T-helper 2 cell (primary cell): ENCODE measurements around the gene SERPINB3.
"Not testable (repeated sequence)": the region's sequence is repeated elsewhere in the genome, so short reads cannot be mapped to it uniquely, and the experiment has no call there.

Experiments used
- DNase-seq, 5 experiments: peaks; one replicate each; pipeline versions ENCODE4 v3.0.0 to v3.0.0-alpha.2; 2012 to 2022

SERPINB3 gene

GRCh38 chr18:63644694-63645093 is 17.0 kb downstream of the SERPINB3 start:
- DNase-seq = not testable (repeated sequence)

GRCh38 chr18:63644142-63644541 is 17.6 kb downstream of the SERPINB3 start, which contains the start of gene SERPINB4:
SERPINB4 (minus strand) TSS chr18:63644256; CDS start chr18:63643577, 679 bp downstream.
- not testable (repeated sequence) for DNase-seq

GRCh38 chr18:63642668-63643356 is 18.9 kb downstream of the SERPINB3 start:
- DNase-seq = not testable (repeated sequence)

- not testable (repeated sequence) for DNase-seq
These were observed 20.5 kb downstream of the SERPINB3 start for GRCh38 chr18:63641157-63641680.

- DNase-seq = no peak
These were observed 24.0 kb downstream of the SERPINB3 start for GRCh38 chr18:63637703-63638102.

- no peak for DNase-seq
These were observed 33.9 kb downstream of the SERPINB3 start for GRCh38 chr18:63627819-63628218.

GRCh38 chr18:63626431-63626830 is 35.3 kb downstream of the SERPINB3 start:
- no peak for DNase-seq

- no peak for DNase-seq
These were observed 36.8 kb downstream of the SERPINB3 start for GRCh38 chr18:63624863-63625262.

GRCh38 chr18:63619661-63620060 is 42.0 kb downstream of the SERPINB3 start:
- DNase-seq = no peak

GRCh38 chr18:63617915-63618234 is 43.8 kb downstream of the SERPINB3 start:
- no peak for DNase-seq

- DNase-seq = peak in 1 of 5 experiments; percentile 1
These were observed 44.4 kb downstream of the SERPINB3 start for GRCh38 chr18:63617049-63617914.

GRCh38 chr18:63613420-63613819 is 48.3 kb downstream of the SERPINB3 start:
- DNase-seq = no peak

- no peak for DNase-seq
These were observed 55.2 kb downstream of the SERPINB3 start for GRCh38 chr18:63606526-63606925.
